ENCODE measurements around the gene TRAIP. TPM values are rescaled to one million over a fixed set of nuclear protein-coding genes. Genes with fewer than 3 reads are reported as not detected.

The TRAIP gene
- total and polyA plus RNA-seq, 2 donors (not counting 1 experiment from before 2014, with no cell fraction given): 5.0 to 8.7 TPM

DNA sequence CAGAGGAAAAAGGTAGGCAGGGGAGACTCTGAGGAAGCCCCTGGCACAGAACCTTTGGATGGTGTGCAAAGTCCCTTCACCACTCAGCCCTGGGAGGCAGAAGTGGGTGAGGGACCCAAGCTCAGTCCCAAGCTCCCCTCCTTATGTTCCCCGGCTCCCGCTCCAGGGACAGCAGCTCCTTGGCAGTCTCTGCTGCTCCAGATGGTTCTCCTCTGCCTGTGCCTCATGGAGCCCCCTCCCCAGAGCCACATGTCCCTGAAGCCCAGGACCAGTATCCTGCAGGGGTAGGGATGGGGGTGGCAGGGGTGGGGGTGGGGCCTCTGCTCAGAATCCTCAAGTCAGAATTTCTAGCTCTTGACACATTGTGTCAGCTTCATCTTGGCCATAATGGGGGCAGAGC is 21.4 kb upstream of the TRAIP start:
- no peaks in the 10 kb centered on the region for H3K9me3 ChIP-seq (ENCODE audit: control extremely low read depth in 1 of 3, control insufficient read depth in 2 of 3, insufficient read depth in 1 of 3, low read length in 2 of 3)
- H3K4me1 Mint-ChIP-seq: no peaks in the 10 kb centered on the region
- CTCF ChIA-PET: interaction anchor here (1.3 kb wide), 1 partner anchor 38 kb away, joined by 3 read pairs; no protein-coding TSS in a partner anchor
- H3K9ac ChIP-seq (ENCODE audit: low read length): no peak overlapping the region
- no peaks in the 10 kb centered on the region for H3K9me3 Mint-ChIP-seq (ENCODE audit: insufficient read depth)
- H3K27me3 Mint-ChIP-seq: peaks cover 6% of the 10 kb centered on the region
- no peak overlapping the region for H3K27ac Mint-ChIP-seq
- no peaks in the 10 kb centered on the region for H3K27me3 ChIP-seq (replicated peaks in 1 of 4; ENCODE audit: control extremely low read depth in 1 of 4, control insufficient read depth in 3 of 4, insufficient read depth in 4 of 4, low read length in 3 of 4)
- H3K27ac ChIP-seq (ENCODE audit: low read length in 2 of 2): no peak overlapping the region
- DNase-seq: no peak
- no peak overlapping the region for H3K4me3 ChIP-seq (ENCODE audit: control extremely low read depth in 1 of 5, extremely low read depth in 1 of 5, insufficient read depth in 1 of 5, low read depth in 2 of 5, low read length in 4 of 5)
- intact Hi-C loops (cut with micrococcal nuclease): no loop called here
- no peak overlapping the region for H3K4me3 Mint-ChIP-seq
- no peak for ATAC-seq (ENCODE audit: low read depth)
- no peaks in the 10 kb centered on the region for H3K36me3 ChIP-seq (replicated peaks in 1 of 2; ENCODE audit: control extremely low read depth in 1 of 2, control insufficient read depth in 1 of 2, extremely low read depth in 1 of 2, insufficient read depth in 2 of 2, low read length in 1 of 2)
- POLR2A ChIA-PET: no interaction called here
- TF ChIP-seq EZH2 (IDR thresholded peaks at IDR 0.05; ENCODE audit: borderline replicate concordance, insufficient read depth, low read depth, low read length, poor library complexity, severe bottlenecking): no peak
- TF ChIP-seq, protein P1, sequence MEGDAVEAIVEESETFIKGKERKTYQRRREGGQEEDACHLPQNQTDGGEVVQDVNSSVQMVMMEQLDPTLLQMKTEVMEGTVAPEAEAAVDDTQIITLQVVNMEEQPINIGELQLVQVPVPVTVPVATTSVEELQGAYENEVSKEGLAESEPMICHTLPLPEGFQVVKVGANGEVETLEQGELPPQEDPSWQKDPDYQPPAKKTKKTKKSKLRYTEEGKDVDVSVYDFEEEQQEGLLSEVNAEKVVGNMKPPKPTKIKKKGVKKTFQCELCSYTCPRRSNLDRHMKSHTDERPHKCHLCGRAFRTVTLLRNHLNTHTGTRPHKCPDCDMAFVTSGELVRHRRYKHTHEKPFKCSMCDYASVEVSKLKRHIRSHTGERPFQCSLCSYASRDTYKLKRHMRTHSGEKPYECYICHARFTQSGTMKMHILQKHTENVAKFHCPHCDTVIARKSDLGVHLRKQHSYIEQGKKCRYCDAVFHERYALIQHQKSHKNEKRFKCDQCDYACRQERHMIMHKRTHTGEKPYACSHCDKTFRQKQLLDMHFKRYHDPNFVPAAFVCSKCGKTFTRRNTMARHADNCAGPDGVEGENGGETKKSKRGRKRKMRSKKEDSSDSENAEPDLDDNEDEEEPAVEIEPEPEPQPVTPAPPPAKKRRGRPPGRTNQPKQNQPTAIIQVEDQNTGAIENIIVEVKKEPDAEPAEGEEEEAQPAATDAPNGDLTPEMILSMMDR (IDR thresholded peaks at IDR 0.05): no peak
- peaks cover 0 to 4% of the 10 kb centered on the region in 2 donors for H3K4me1 ChIP-seq (ENCODE audit: control insufficient read depth in 2 of 2, insufficient read depth in 2 of 2, low read length in 2 of 2)
- no peak overlapping the region for H2AFZ ChIP-seq (ENCODE audit: insufficient read depth, low read depth, low read length, poor library complexity, severe bottlenecking)
- no peaks in the 10 kb centered on the region for H3K79me2 ChIP-seq (ENCODE audit: control insufficient read depth, insufficient read depth, low read length)
- WGBS (ENCODE audit: insufficient coverage): no CpG with 5 or more reads among the region's 2 CpGs
- no peak overlapping the region for H3K4me2 ChIP-seq (replicated peaks; ENCODE audit: low read depth, low read length, poor library complexity, severe bottlenecking)
- no peaks in the 10 kb centered on the region for H4K20me1 ChIP-seq (ENCODE audit: control insufficient read depth, insufficient read depth, low read length, poor library complexity, severe bottlenecking)

DNA sequence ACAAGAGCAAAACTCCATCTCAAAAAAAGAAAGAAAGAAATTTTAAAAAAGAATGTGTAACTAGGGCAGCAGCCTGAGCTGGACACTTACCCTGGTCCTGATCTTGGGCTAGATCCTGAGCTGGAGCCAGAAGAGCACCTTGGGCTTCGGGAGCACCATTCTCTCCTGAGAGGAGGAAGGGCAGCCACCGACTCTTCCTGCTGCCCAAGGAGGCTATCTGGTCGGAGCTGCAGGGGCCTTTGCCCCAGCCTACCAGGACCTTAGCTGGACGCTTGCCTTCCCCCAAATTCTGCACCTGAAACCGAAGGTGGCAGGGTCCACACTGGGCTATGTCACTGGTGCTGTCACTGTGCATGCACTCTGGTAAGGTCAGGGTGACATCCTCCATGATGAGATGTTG is 20.2 kb upstream of the TRAIP start:
- Mint-ChIP-seq H3K4me3 (no peak overlapping the region), H3K27ac (no peak overlapping the region), H3K27me3 (peaks cover 4% of the 10 kb centered on the region), H3K9me3 (ENCODE audit: insufficient read depth) (no peaks in the 10 kb centered on the region), H3K4me1 (no peaks in the 10 kb centered on the region)
- ATAC-seq (ENCODE audit: low read depth) (no peak), DNase-seq (no peak)
- Histone ChIP-seq H3K9ac (ENCODE audit: low read length) (no peak overlapping the region), H2AFZ (ENCODE audit: insufficient read depth, low read depth, low read length, poor library complexity, severe bottlenecking) (no peak overlapping the region), H3K27ac (ENCODE audit: low read length in 2 of 2) (no peak overlapping the region), H3K27me3 (replicated peaks in 1 of 4; ENCODE audit: control extremely low read depth in 1 of 4, control insufficient read depth in 3 of 4, insufficient read depth in 4 of 4, low read length in 3 of 4) (no peaks in the 10 kb centered on the region), H3K4me2 (replicated peaks; ENCODE audit: low read depth, low read length, poor library complexity, severe bottlenecking) (no peak overlapping the region), H3K9me3 (ENCODE audit: control extremely low read depth in 1 of 3, control insufficient read depth in 2 of 3, insufficient read depth in 1 of 3, low read length in 2 of 3) (no peaks in the 10 kb centered on the region), H3K4me3 (ENCODE audit: control extremely low read depth in 1 of 5, extremely low read depth in 1 of 5, insufficient read depth in 1 of 5, low read depth in 2 of 5, low read length in 4 of 5) (no peak overlapping the region), H4K20me1 (ENCODE audit: control insufficient read depth, insufficient read depth, low read length, poor library complexity, severe bottlenecking) (no peaks in the 10 kb centered on the region), H3K36me3 (replicated peaks in 1 of 2; ENCODE audit: control extremely low read depth in 1 of 2, control insufficient read depth in 1 of 2, extremely low read depth in 1 of 2, insufficient read depth in 2 of 2, low read length in 1 of 2) (no peaks in the 10 kb centered on the region), H3K79me2 (ENCODE audit: control insufficient read depth, insufficient read depth, low read length) (no peaks in the 10 kb centered on the region), H3K4me1 (ENCODE audit: control insufficient read depth in 2 of 2, insufficient read depth in 2 of 2, low read length in 2 of 2) (peaks cover 0 to 4% of the 10 kb centered on the region in 2 donors)
- WGBS (ENCODE audit: insufficient coverage): 85% methylated on average over 5 of the region's 5 CpGs
- TF ChIP-seq, protein P1 (IDR thresholded peaks at IDR 0.05): no peak
- TF ChIP-seq EZH2 (IDR thresholded peaks at IDR 0.05; ENCODE audit: borderline replicate concordance, insufficient read depth, low read depth, low read length, poor library complexity, severe bottlenecking): no peak
- ChIA-PET CTCF (no interaction called here), POLR2A (no interaction called here)
- intact Hi-C loops (cut with micrococcal nuclease): no loop called here
